IMR-90 (cell line): Measurements from ENCODE around the gene SNX5. TPM values are rescaled to one million over a fixed set of nuclear protein-coding genes. Genes with fewer than 3 reads are reported as not detected.

Experiments
- ATAC-seq: fragments of 200-7000 bp; cut with Tn5 transposase; 2 replicates; pipeline ENCODE4 v1.9.1; 2020; ENCODE audit warnings: low read depth, mild to moderate bottlenecking, moderate library complexity
- BruUV-seq: library from RNA; stranded (reverse); fragments of 400-500 nt; replicated peaks from 2 replicates; lab custom pipeline; 2021; lab: Mats Ljungman, UMichigan
- CTCF ChIA-PET: fragments of 300-600 bp; formaldehyde crosslinking; extraction: SDS; loops from one replicate; lab custom pipeline; 2021; ENCODE audit warnings: antibody characterized with exemption; lab: Yijun Ruan, JAX
- POLR2A ChIA-PET: fragments of 300-600 bp; sonication (Branson Sonifier 250); formaldehyde crosslinking; loops from one replicate; lab custom pipeline; 2022; ENCODE audit warnings: antibody characterized with exemption; ENCODE audit not compliant: unreplicated experiment; lab: Charles Lee
- DNase-seq: peaks from one replicate; pipeline ENCODE4 v3.0.0; 2013
- H2AFZ ChIP-seq: replicated peaks from 2 replicates; pipeline ENCODE3; 2013; ENCODE audit warnings: low read length, mild to moderate bottlenecking; ENCODE audit not compliant: poor library complexity
- H2AK5ac ChIP-seq: 2 replicates; pipeline ENCODE4 v1.6.1; 2013; ENCODE audit warnings: low read depth, low read length, inconsistent platforms
- H2AK9ac ChIP-seq: replicated peaks from 2 replicates; pipeline ENCODE3; 2013; ENCODE audit warnings: mild to moderate bottlenecking, low read depth, low read length, moderate library complexity; ENCODE audit not compliant: poor library complexity
- H2BK120ac ChIP-seq: 2 replicates; pipeline ENCODE4 v1.6.1; 2013; ENCODE audit warnings: low read depth, low read length, inconsistent platforms
- H2BK15ac ChIP-seq: 3 replicates; pipeline ENCODE4 v1.6.1; 2013; ENCODE audit warnings: low read depth, low read length, inconsistent platforms
- H2BK20ac ChIP-seq: 2 replicates; pipeline ENCODE4 v1.6.1; 2013; ENCODE audit warnings: low read depth, mild to moderate bottlenecking, inconsistent platforms, low read length, moderate library complexity
- H2BK5ac ChIP-seq: 2 replicates; pipeline ENCODE4 v1.6.1; 2013; ENCODE audit warnings: mild to moderate bottlenecking, low read depth, low read length, inconsistent platforms; ENCODE audit not compliant: poor library complexity, severe bottlenecking
- H3K14ac ChIP-seq: replicated peaks from 2 replicates; pipeline ENCODE4 v1.6.1; 2013; ENCODE audit warnings: low read depth, low read length, inconsistent platforms
- H3K18ac ChIP-seq: 2 replicates; pipeline ENCODE4 v1.6.1; 2013; ENCODE audit warnings: low read depth, low read length, control low read depth
- H3K23ac ChIP-seq: 2 replicates; pipeline ENCODE4 v1.6.1; 2013; ENCODE audit warnings: low read depth, low read length, inconsistent platforms
- H3K27ac ChIP-seq: 2 replicates; pipeline ENCODE4 v1.5.1; 2013; ENCODE audit warnings: mild to moderate bottlenecking, control low read depth, low read length; ENCODE audit not compliant: insufficient read depth
- H3K27me3 ChIP-seq: 2 replicates; pipeline ENCODE4 v1.6.1; 2013; ENCODE audit warnings: low read length; ENCODE audit not compliant: control insufficient read depth, insufficient read depth
- H3K36me3 ChIP-seq: 2 replicates; pipeline ENCODE4 v1.6.1; 2013; ENCODE audit warnings: low read length, mixed read lengths; ENCODE audit not compliant: control insufficient read depth, insufficient read depth
- H3K4ac ChIP-seq: 2 replicates; pipeline ENCODE4 v1.6.1; 2013; ENCODE audit warnings: low read depth, low read length, inconsistent platforms
- H3K4me1 ChIP-seq: 2 replicates; pipeline ENCODE4 v1.6.1; 2013; ENCODE audit warnings: low read length, mixed read lengths; ENCODE audit not compliant: control insufficient read depth, insufficient read depth
- H3K4me2 ChIP-seq: 2 replicates; pipeline ENCODE4 v1.6.1; 2013; ENCODE audit warnings: low read depth, mild to moderate bottlenecking, control low read depth, low read length, moderate library complexity
- H3K4me3 ChIP-seq: 2 replicates; pipeline ENCODE4 v1.5.1; 2013; ENCODE audit warnings: low read depth, mild to moderate bottlenecking, control low read depth, low read length, moderate library complexity; ENCODE audit not compliant: insufficient read depth
- H3K56ac ChIP-seq: 2 replicates; pipeline ENCODE4 v1.6.1; 2013; ENCODE audit warnings: low read length, inconsistent platforms; ENCODE audit not compliant: insufficient read depth; ENCODE audit errors: extremely low read depth
- H3K79me1 ChIP-seq, 2 experiments: 2 replicates each; pipeline ENCODE4 v1.6.1; 2013; ENCODE audit warnings: low read length in 2 of 2, inconsistent platforms in 1 of 2, low read depth in 1 of 2
- H3K9ac ChIP-seq: 2 replicates; pipeline ENCODE4 v1.6.1; 2013; ENCODE audit warnings: low read depth, low read length, control low read depth
- H3K9me1 ChIP-seq: 2 replicates; pipeline ENCODE4 v1.6.1; 2013; ENCODE audit warnings: low read length, inconsistent platforms; ENCODE audit not compliant: insufficient read depth
- H3K9me3 ChIP-seq: 2 replicates; pipeline ENCODE4 v1.6.1; 2013; ENCODE audit warnings: low read length; ENCODE audit not compliant: control insufficient read depth, insufficient read depth
- H4K20me1 ChIP-seq: 2 replicates; pipeline ENCODE4 v1.6.1; 2013; ENCODE audit warnings: low read length, inconsistent platforms; ENCODE audit not compliant: insufficient read depth
- H4K5ac ChIP-seq: 2 replicates; pipeline ENCODE4 v1.6.1; 2013; ENCODE audit warnings: mild to moderate bottlenecking, low read depth, low read length, control low read depth
- H4K8ac ChIP-seq, 2 experiments: 2 replicates each; pipeline ENCODE4 v1.6.1; 2013; ENCODE audit warnings: low read depth in 2 of 2, low read length in 2 of 2, control low read depth in 1 of 2, inconsistent platforms in 1 of 2
- H4K91ac ChIP-seq: 2 replicates; pipeline ENCODE4 v1.6.1; 2013; ENCODE audit warnings: low read depth, low read length, inconsistent platforms; ENCODE audit not compliant: insufficient read depth
- BHLHE40 ChIP-seq: fragments of 150-350 bp; IDR thresholded peaks from 2 replicates; pipeline ENCODE4 v1.6.1; 2016; ENCODE audit warnings: mild to moderate bottlenecking, low read depth, low read length
- CHD1 ChIP-seq: IDR thresholded peaks from 2 replicates; pipeline ENCODE4 v1.6.1; 2012; ENCODE audit warnings: low read depth, low read length, improper control_type of control experiment
- ELK1 ChIP-seq: fragments of 150-350 bp; IDR thresholded peaks from 2 replicates; pipeline ENCODE4 v1.6.1; 2016; ENCODE audit warnings: low read depth, mild to moderate bottlenecking, low read length, moderate library complexity, borderline replicate concordance
- FOS ChIP-seq: fragments of 150-350 bp; IDR thresholded peaks from 2 replicates; pipeline ENCODE4 v1.6.1; 2016; ENCODE audit warnings: low read depth, low read length
- MAZ ChIP-seq: IDR thresholded peaks from 2 replicates; pipeline ENCODE4 v1.6.1; 2012; ENCODE audit warnings: low read depth, mild to moderate bottlenecking, low read length, improper control_type of control experiment, moderate library complexity, borderline replicate concordance
- MXI1 ChIP-seq: IDR thresholded peaks from 2 replicates; pipeline ENCODE4 v1.6.1; 2012; ENCODE audit warnings: low read depth, mild to moderate bottlenecking, low read length, moderate library complexity, borderline replicate concordance
- NFE2L2 ChIP-seq: fragments of 150-350 bp; IDR thresholded peaks from 2 replicates; pipeline ENCODE4 v1.6.1; 2016; ENCODE audit warnings: low read depth, mild to moderate bottlenecking, low read length
- POLR2A ChIP-seq: IDR thresholded peaks from 2 replicates; pipeline ENCODE4 v1.6.1; 2012; ENCODE audit warnings: mild to moderate bottlenecking, low read depth, low read length
- RAD21 ChIP-seq: IDR thresholded peaks from 2 replicates; pipeline ENCODE4 v1.6.1; 2012; ENCODE audit warnings: low read length, improper control_type of control experiment
- SMC3 ChIP-seq: fragments of 150-350 bp; IDR thresholded peaks from 2 replicates; pipeline ENCODE4 v1.6.1; 2016; ENCODE audit warnings: low read depth, mild to moderate bottlenecking, antibody characterized with exemption, low read length, moderate library complexity
- WGBS, 2 experiments: methylation state at CpG; one replicate each; pipeline versions ENCODE4 v1.1.5 to v1.1.7; 2013; ENCODE audit warnings: missing lambda C conversion rate in 2 of 2; ENCODE audit not compliant: insufficient read length in 1 of 2; ENCODE audit errors: extremely low coverage in 2 of 2; 5-methylcytosine and 5-hydroxymethylcytosine counted together
- dilution Hi-C: fragments of 300-500 bp; cut with HindIII; formaldehyde crosslinking; loops from one replicate; pipeline ENCODE4 v1.14.3; 2018; ENCODE audit warnings: low sequenced_read_pairs; ENCODE audit not compliant: unreplicated experiment
- in situ Hi-C: fragments of 300-500 bp; cut with MboI; formaldehyde crosslinking; loops from 3 replicates; pipeline ENCODE4 v1.14.3; 2019; ENCODE audit warnings: low sequenced_read_pairs, inconsistent platforms, mixed read lengths
- intact Hi-C: fragments of 100-400 bp; cut with micrococcal nuclease; formaldehyde crosslinking; loops from 2 replicates; pipeline ENCODE4 v1.10.0; 2022
- polyA plus RNA-seq, 3 experiments: library from polyadenylated mRNA; depleted of rRNA; stranded (reverse); fragments of >200 nt; gene quantifications; 2 replicates each; pipeline ENCODE4 v1.2.3, GENCODE V29; 2012; ENCODE audit warnings: low replicate concordance in 1 of 3
- total RNA-seq: library from RNA; depleted of rRNA; stranded (reverse); fragments of >200 nt; gene quantifications from 2 replicates; pipeline ENCODE4 v1.2.3, GENCODE V29; 2012
- TF ChIP-seq, protein P1 (sequence below): fragments of 150-350 bp; IDR thresholded peaks from 2 replicates; pipeline ENCODE4 v1.6.1; 2017; ENCODE audit warnings: mild to moderate bottlenecking, antibody characterized with exemption, low read length, low read depth

SNX5 gene
- total and polyA plus RNA-seq, 2 of the 4 experiments (the other 2 are of a cell fraction): 65.4 to 92.8 TPM

DNA sequence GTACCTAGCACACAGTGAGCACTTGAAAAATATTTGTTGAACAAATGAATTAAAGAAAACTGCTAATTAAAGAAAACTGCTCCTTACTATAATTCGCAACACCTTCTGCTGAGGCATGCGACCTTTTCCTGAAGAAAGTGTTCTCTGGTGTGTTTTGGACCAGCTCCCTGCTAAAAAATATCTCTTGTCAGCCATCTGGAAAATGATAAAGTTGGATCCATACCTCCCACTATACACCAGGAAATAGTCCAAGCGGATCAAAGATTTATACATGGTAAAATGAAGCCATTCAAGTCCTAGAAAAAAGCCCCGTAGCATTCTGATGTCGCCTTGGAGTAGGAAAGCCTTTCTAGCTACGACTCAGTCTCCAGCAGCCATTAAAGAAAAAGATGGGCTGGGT, 45.8 kb upstream of the SNX5 start:
- Histone ChIP-seq H2AK9ac (no peak overlapping the region), H2BK120ac (no peak overlapping the region), H3K27me3 (peaks cover 5% of the 10 kb centered on the region; the same call in 1 of the 2 replicates), H3K18ac (no peak overlapping the region), H3K14ac (no peak overlapping the region), H2BK15ac (no peak overlapping the region), H3K27ac (no peak overlapping the region), H3K9ac (no peak overlapping the region), H3K23ac (no peak overlapping the region), H3K36me3 (no peaks in the 10 kb centered on the region), H3K79me1 (no peaks in the 10 kb centered on the region), H3K56ac (no peak overlapping the region), H4K20me1 (no peaks in the 10 kb centered on the region), H2AFZ (no peak overlapping the region), H2BK20ac (no peak overlapping the region), H3K4me1 (no peaks in the 10 kb centered on the region), H3K9me3 (no peaks in the 10 kb centered on the region), H3K4me2 (no peak overlapping the region), H4K8ac (no peak overlapping the region), H4K5ac (no peak overlapping the region), H4K91ac (no peak overlapping the region), H3K4me3 (no peak overlapping the region), H3K4ac (no peak overlapping the region), H2AK5ac (no peak overlapping the region), H3K9me1 (no peaks in the 10 kb centered on the region), H2BK5ac (no peak overlapping the region)
- CTCF ChIA-PET: no interaction called here
- in situ Hi-C loops (no loop called here), dilution Hi-C loops (no loop called here), intact Hi-C loops (no loop called here)
- POLR2A ChIA-PET: no interaction called here
- DNase-seq: no peak
- no CpG with 5 or more reads among the region's 6 CpGs for WGBS, 2 experiments
- no peak for ATAC-seq
- TF ChIP-seq MAZ: no peak
- TF ChIP-seq POLR2A: no peak
- no peak for TF ChIP-seq FOS
- no peak for TF ChIP-seq SMC3
- no peak for TF ChIP-seq ELK1
- no peak for TF ChIP-seq NFE2L2
- no peak for TF ChIP-seq BHLHE40
- TF ChIP-seq RAD21: no peak
- no peak for TF ChIP-seq CHD1
- TF ChIP-seq, protein P1, sequence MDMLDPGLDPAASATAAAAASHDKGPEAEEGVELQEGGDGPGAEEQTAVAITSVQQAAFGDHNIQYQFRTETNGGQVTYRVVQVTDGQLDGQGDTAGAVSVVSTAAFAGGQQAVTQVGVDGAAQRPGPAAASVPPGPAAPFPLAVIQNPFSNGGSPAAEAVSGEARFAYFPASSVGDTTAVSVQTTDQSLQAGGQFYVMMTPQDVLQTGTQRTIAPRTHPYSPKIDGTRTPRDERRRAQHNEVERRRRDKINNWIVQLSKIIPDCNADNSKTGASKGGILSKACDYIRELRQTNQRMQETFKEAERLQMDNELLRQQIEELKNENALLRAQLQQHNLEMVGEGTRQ: no peak
- no peak for TF ChIP-seq MXI1
- BruUV-seq: no TSS peak
